Dendritic cell treated with granulocyte-macrophage colony-stimulating factor and Interleukin-4, amounts not matched to agents 40 ng/mL and 50 ng/mL, for 4 days (primary cell): ENCODE measurements around the gene CARD19.

ENCODE experiments used
- H3K27ac Mint-ChIP-seq: one replicate; pipeline ENCODE4 v1.8.0; 2022; ENCODE audit warnings: mild to moderate bottlenecking, mixed read lengths
- H3K27me3 Mint-ChIP-seq: one replicate; pipeline ENCODE4 v1.8.0; 2022; ENCODE audit warnings: mild to moderate bottlenecking, mixed read lengths
- H3K36me3 Mint-ChIP-seq: one replicate; pipeline ENCODE4 v1.8.0; 2022; ENCODE audit warnings: low read depth, mixed read lengths
- H3K4me1 Mint-ChIP-seq: one replicate; pipeline ENCODE4 v1.8.0; 2022; ENCODE audit warnings: low read depth, mixed read lengths
- H3K4me3 Mint-ChIP-seq: one replicate; pipeline ENCODE4 v1.8.0; 2022; ENCODE audit warnings: mild to moderate bottlenecking, moderate library complexity, mixed read lengths
- H3K9me3 Mint-ChIP-seq: one replicate; pipeline ENCODE4 v1.8.0; 2022; ENCODE audit warnings: mixed read lengths
- intact Hi-C: fragments of 100-400 bp; cut with micrococcal nuclease; formaldehyde crosslinking; loops from one replicate; pipeline ENCODE4 v1.15.0; 2022

CARD19 gene

GRCh38 chr9:93159601-93160471 lies 63.8 kb downstream of the CARD19 start:
- peaks cover 9% of the 10 kb centered on the region for H3K27me3 Mint-ChIP-seq
- peaks cover 18% of the 10 kb centered on the region for H3K4me1 Mint-ChIP-seq

GRCh38 chr9:93161786-93162562 lies 66.0 kb downstream of the CARD19 start:
- H3K9me3 Mint-ChIP-seq, result no peaks in the 10 kb centered on the region
- intact Hi-C loops, result no loop called here
- H3K27me3 Mint-ChIP-seq, result peaks cover 15% of the 10 kb centered on the region
- peaks cover 10% of the 10 kb centered on the region for H3K4me1 Mint-ChIP-seq
- H3K4me3 Mint-ChIP-seq, result no peak overlapping the region
- no peak overlapping the region for H3K27ac Mint-ChIP-seq
- no peaks in the 10 kb centered on the region for H3K36me3 Mint-ChIP-seq

More at GRCh38 chr9:93159601-93160471, 63.8 kb downstream of the CARD19 start:
- H3K36me3 Mint-ChIP-seq, result no peaks in the 10 kb centered on the region
- intact Hi-C loops, result loop anchor here (1.0 kb wide), 1 partner anchor 142 kb away; no protein-coding TSS in a partner anchor
- peak overlapping the region; percentile 30 for H3K27ac Mint-ChIP-seq
- no peaks in the 10 kb centered on the region for H3K9me3 Mint-ChIP-seq
- no peak overlapping the region for H3K4me3 Mint-ChIP-seq
